ENCODE measurements around the gene SRGAP2C. TPM values are rescaled to one million over a fixed set of nuclear protein-coding genes. Genes with fewer than 3 reads are reported as not detected.
"Not testable (repeated sequence)": the region's sequence is repeated elsewhere in the genome, so short reads cannot be mapped to it uniquely, and the experiment has no call there.

The SRGAP2C gene
- total and polyA plus RNA-seq, 2 of the 13 experiments (the other 11 are each of a cell fraction or from before 2014, with no cell fraction given) = 6.9 to 8.4 TPM

DNA sequence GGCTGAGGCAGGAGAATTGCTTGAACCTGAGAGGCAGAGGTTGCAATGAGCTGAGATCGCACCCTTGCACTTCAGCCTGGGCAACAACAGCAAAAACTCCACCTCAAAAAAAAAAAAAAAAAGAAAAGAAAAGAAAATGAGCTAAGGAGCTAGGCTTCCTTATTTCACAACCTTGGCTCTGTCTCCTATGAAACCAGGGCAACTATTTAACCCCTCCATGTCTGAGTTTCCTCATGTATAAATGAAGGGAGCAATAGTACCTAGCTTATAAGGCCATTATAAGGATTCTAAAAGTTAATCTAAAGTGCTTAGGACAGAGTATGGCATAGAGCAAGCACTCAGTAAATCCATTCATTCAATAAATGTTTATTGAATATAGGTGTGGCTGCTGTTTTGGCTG is 33.5 kb upstream of the SRGAP2C start:
- ATAC-seq; in situ Hi-C loops (cut with HindIII; ENCODE audit: extremely low pct_ligation_motif_present, low pct_unique_long_range_greater_than_20kb); H3K4me1 ChIP-seq (ENCODE audit: insufficient read depth, low read length); H4K20me1 ChIP-seq (ENCODE audit: insufficient read depth, low read length); FAIRE-seq; H3K79me2 ChIP-seq (ENCODE audit: insufficient read depth, low read length); H3K27ac ChIP-seq (ENCODE audit: extremely low read length, insufficient read depth, low read length); CTCF ChIA-PET (ENCODE audit: low intra/inter-chr PET ratio, low total read pairs); H3K27me3 ChIP-seq (ENCODE audit: control insufficient read depth in 1 of 2, insufficient read depth in 2 of 2, low read length in 2 of 2); H3K4me2 ChIP-seq (ENCODE audit: low read depth, low read length); DNase-seq (ENCODE audit: low spot score); POLR2A ChIA-PET; H3K36me3 ChIP-seq (replicated peaks in 1 of 2; ENCODE audit: control insufficient read depth in 1 of 2, insufficient read depth in 2 of 2, low read length in 2 of 2); H3K9ac ChIP-seq (ENCODE audit: insufficient read depth, low read depth, low read length); H2AFZ ChIP-seq (ENCODE audit: low read length); BruUV-seq (replicated peaks); H3K4me3 ChIP-seq (replicated peaks in 1 of 3; ENCODE audit: insufficient read depth in 1 of 3, low read depth in 2 of 3, low read length in 3 of 3); H3K9me3 ChIP-seq (ENCODE audit: low read length); intact Hi-C loops (cut with micrococcal nuclease; ENCODE audit: unreplicated experiment): not testable (repeated sequence)
- 71% methylated on average over 1 of the region's 1 CpG for WGBS (ENCODE audit: low lambda C conversion rate)

DNA sequence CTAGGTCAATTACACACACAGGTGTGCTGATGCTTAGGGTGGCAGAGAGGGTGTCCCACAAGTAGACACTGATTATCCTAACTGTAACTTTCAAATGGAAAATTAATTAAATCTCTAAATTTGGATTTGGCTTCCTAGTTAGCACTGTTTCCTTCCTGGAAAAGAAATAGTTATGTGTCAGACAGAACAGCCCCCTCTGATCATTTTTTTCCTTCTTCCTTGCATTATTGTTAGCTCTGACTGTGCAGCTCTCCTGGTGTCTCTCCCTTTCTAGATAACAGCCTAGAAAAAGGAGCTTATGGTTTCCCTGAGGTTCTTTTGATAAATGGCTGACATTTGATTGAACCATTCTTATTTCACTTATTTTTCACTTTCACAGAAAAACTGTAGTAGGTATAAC is 32.0 kb upstream of the SRGAP2C start:
- H3K36me3 ChIP-seq (replicated peaks in 1 of 2; ENCODE audit: control insufficient read depth in 1 of 2, insufficient read depth in 2 of 2, low read length in 2 of 2); H3K4me1 ChIP-seq (ENCODE audit: insufficient read depth, low read length); ATAC-seq; H3K4me2 ChIP-seq (ENCODE audit: low read depth, low read length); H3K27ac ChIP-seq (ENCODE audit: extremely low read length, insufficient read depth, low read length); H3K9ac ChIP-seq (ENCODE audit: insufficient read depth, low read depth, low read length); in situ Hi-C loops (cut with HindIII; ENCODE audit: extremely low pct_ligation_motif_present, low pct_unique_long_range_greater_than_20kb); H3K9me3 ChIP-seq (ENCODE audit: low read length); DNase-seq (ENCODE audit: low spot score); H3K27me3 ChIP-seq (ENCODE audit: control insufficient read depth in 1 of 2, insufficient read depth in 2 of 2, low read length in 2 of 2); CTCF ChIA-PET (ENCODE audit: low intra/inter-chr PET ratio, low total read pairs); intact Hi-C loops (cut with micrococcal nuclease; ENCODE audit: unreplicated experiment); POLR2A ChIA-PET; H3K4me3 ChIP-seq (replicated peaks in 1 of 3; ENCODE audit: insufficient read depth in 1 of 3, low read depth in 2 of 3, low read length in 3 of 3); H3K79me2 ChIP-seq (ENCODE audit: insufficient read depth, low read length); H2AFZ ChIP-seq (ENCODE audit: low read length); FAIRE-seq; H4K20me1 ChIP-seq (ENCODE audit: insufficient read depth, low read length); BruUV-seq (replicated peaks): not testable (repeated sequence)

DNA sequence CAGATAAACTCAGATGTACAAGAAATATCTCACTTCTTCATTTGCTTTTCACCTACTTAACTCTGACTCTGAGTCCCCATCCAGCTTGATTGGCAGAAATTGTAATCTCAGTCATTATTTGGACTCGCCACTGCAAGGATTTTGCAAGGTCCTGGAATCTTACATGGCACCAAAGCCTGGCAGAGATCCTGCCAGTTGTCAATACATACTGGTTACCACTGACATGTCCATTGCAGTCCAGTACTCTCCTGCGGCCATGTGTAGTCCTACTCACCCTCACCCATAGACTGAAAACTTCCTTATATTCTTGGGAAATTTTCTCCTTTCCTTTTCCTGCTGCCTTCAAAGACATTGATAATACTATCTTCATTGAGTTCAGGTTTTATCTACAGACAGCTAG is 30.0 kb upstream of the SRGAP2C start:
- BruUV-seq (replicated peaks); H3K4me2 ChIP-seq (ENCODE audit: low read depth, low read length); H3K4me3 ChIP-seq (replicated peaks in 1 of 3; ENCODE audit: insufficient read depth in 1 of 3, low read depth in 2 of 3, low read length in 3 of 3); intact Hi-C loops (cut with micrococcal nuclease; ENCODE audit: unreplicated experiment); H3K9ac ChIP-seq (ENCODE audit: insufficient read depth, low read depth, low read length); FAIRE-seq; CTCF ChIA-PET (ENCODE audit: low intra/inter-chr PET ratio, low total read pairs); H3K36me3 ChIP-seq (replicated peaks in 1 of 2; ENCODE audit: control insufficient read depth in 1 of 2, insufficient read depth in 2 of 2, low read length in 2 of 2); ATAC-seq; H3K9me3 ChIP-seq (ENCODE audit: low read length); in situ Hi-C loops (cut with HindIII; ENCODE audit: extremely low pct_ligation_motif_present, low pct_unique_long_range_greater_than_20kb); H3K27ac ChIP-seq (ENCODE audit: extremely low read length, insufficient read depth, low read length); DNase-seq (ENCODE audit: low spot score); POLR2A ChIA-PET; H4K20me1 ChIP-seq (ENCODE audit: insufficient read depth, low read length); H3K27me3 ChIP-seq (ENCODE audit: control insufficient read depth in 1 of 2, insufficient read depth in 2 of 2, low read length in 2 of 2); H3K79me2 ChIP-seq (ENCODE audit: insufficient read depth, low read length); H2AFZ ChIP-seq (ENCODE audit: low read length); H3K4me1 ChIP-seq (ENCODE audit: insufficient read depth, low read length): not testable (repeated sequence)
- 67% methylated on average over 1 of the region's 2 CpGs for WGBS (ENCODE audit: low lambda C conversion rate)
